GM13976 (cell line): Measurements from ENCODE around the gene OR4K17.
"Not testable (repeated sequence)": the region's sequence is repeated elsewhere in the genome, so short reads cannot be mapped to it uniquely, and the experiment has no call there.

ENCODE experiments used
- DNase-seq: peaks from one replicate; pipeline ENCODE4 v3.0.0; 2012; ENCODE audit warnings: low spot score
- in situ Hi-C: fragments of 300-500 bp; cut with MboI; formaldehyde crosslinking; loops from one replicate; pipeline ENCODE4 v1.12.0; 2022; ENCODE audit warnings: low sequenced_read_pairs, mixed read lengths, inconsistent platforms; ENCODE audit not compliant: unreplicated experiment
- TF ChIP-seq, protein P1 (sequence below): IDR thresholded peaks from 2 replicates; pipeline ENCODE4 v1.5.1; 2012; ENCODE audit warnings: borderline replicate concordance, mild to moderate bottlenecking; ENCODE audit not compliant: insufficient read depth; ENCODE audit errors: extremely low read depth, missing control alignments, control extremely low read depth

The OR4K17 gene

DNA sequence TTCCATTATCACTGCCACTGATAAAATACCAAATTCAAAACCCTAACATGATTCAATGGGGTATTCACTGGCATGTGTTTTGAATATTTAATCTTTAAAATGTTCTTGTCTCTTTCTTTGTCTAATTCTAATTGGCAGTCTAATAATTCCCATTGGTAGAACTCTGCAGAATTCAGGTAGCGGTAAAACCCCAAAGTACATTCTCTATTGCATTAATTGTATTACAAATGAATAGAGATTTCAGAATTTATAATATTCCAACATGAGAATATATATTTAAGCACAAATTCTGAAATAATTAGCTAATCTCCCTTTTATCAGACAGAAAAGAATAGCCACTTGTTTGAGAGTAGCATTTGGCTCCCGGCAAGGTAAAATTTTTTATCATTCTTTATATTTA lies 28.0 kb downstream of the OR4K17 start, which contains the start of gene OR4N5:
OR4N5 (plus strand) TSS at position 301 of the 400 bp plus-strand sequence. CDS start 4,916 bp downstream, outside the sequence.
- TF ChIP-seq, protein P1, sequence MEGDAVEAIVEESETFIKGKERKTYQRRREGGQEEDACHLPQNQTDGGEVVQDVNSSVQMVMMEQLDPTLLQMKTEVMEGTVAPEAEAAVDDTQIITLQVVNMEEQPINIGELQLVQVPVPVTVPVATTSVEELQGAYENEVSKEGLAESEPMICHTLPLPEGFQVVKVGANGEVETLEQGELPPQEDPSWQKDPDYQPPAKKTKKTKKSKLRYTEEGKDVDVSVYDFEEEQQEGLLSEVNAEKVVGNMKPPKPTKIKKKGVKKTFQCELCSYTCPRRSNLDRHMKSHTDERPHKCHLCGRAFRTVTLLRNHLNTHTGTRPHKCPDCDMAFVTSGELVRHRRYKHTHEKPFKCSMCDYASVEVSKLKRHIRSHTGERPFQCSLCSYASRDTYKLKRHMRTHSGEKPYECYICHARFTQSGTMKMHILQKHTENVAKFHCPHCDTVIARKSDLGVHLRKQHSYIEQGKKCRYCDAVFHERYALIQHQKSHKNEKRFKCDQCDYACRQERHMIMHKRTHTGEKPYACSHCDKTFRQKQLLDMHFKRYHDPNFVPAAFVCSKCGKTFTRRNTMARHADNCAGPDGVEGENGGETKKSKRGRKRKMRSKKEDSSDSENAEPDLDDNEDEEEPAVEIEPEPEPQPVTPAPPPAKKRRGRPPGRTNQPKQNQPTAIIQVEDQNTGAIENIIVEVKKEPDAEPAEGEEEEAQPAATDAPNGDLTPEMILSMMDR: no peak

DNA sequence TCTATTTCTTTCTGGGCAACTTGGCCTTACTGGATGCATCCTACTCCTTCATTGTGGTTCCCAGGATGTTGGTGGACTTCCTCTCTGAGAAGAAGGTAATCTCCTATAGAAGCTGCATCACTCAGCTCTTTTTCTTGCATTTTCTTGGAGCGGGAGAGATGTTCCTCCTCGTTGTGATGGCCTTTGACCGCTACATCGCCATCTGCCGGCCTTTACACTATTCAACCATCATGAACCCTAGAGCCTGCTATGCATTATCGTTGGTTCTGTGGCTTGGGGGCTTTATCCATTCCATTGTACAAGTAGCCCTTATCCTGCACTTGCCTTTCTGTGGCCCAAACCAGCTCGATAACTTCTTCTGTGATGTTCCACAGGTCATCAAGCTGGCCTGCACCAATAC lies 33.4 kb downstream of the OR4K17 start:
- DNase-seq: no peak
- TF ChIP-seq, protein P1: no peak
- in situ Hi-C loops: no loop called here

More for the DNA sequence above, 28.0 kb downstream of the OR4K17 start, which contains the start of gene OR4N5:
- no peak for DNase-seq
- in situ Hi-C loops: no loop called here

DNA sequence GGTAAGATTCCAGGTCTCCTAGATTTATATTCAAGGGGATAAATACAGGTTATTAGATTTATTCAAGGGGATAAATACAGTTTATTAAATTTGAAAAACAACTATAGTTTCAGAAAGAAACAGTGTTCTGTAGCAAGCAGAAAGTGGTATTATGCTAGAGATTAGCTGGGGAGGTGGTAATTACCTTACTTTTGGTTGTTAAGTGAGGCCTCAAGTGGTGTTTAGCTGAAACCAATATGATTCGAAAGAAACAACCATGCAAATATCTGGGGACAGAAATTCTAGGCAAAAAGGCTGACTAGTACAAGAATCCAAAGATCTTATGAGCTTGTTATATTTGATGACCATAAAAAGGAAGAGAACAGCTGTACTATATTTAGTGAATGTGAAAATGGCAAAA lies 34.3 kb downstream of the OR4K17 start:
- in situ Hi-C loops: no loop called here
- DNase-seq: no peak
- TF ChIP-seq, protein P1: no peak

DNA sequence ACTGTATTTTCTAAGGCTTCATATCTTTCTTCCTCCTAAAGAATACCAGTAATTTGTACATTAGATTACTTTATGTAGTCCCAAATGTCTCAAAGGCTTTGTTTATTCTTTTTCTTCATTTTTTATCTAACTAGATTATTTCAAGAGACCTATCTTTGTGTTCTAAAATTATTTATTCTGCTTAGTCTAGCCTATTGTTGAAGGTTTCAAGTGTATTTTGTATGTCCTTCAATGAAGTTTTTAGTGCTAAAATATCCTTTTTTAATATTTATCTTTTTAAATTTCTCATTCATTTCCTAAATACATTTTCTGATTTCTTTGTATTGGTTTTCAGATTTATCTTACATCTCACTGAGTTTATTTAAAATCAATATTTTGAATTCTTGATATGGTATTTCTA lies 53.9 kb downstream of the OR4K17 start:
- no peak for DNase-seq
- in situ Hi-C loops: no loop called here
- TF ChIP-seq, protein P1: no peak

DNA sequence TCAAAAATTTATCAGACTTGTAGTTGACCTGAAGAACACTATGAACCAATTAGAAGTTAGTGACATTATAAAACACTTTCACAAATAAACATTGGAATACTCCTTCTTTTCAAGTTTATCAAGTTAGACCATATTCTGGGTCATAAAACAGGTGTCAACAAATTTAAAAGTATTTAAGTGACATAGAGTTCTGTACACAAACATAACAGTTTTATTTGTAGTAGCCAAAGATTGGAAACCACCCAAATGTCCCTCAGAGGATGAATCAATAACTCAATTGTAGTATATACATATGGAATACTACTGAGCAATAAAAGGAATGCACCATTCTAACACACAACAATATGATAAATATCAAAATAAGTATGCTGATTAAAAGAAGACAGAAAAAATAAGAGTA lies 56.6 kb downstream of the OR4K17 start:
- TF ChIP-seq, protein P1: no peak
- no peak for DNase-seq
- in situ Hi-C loops: no loop called here

DNA sequence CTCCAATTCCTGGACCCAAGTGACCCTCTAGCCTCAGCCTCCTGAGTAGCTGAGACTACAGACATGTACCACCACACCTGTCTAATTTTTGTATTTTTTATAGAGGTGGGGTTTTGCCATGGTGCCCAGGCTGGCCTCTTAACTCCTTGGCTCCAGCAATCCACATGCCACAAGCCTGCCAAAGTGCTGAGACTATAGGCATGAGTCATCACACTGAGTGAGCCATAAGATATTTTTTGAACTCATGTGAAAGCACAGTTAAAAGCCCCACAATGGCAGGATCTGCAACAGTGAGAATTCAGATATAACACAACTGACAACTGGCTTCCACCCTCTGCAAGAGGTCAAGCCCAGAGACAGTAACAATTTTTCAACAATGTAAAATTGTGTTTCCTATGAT lies 59.3 kb downstream of the OR4K17 start:
- DNase-seq, in situ Hi-C loops: not testable (repeated sequence)
